ENCODE measurements around the gene DARS1.

The DARS1 gene

DNA sequence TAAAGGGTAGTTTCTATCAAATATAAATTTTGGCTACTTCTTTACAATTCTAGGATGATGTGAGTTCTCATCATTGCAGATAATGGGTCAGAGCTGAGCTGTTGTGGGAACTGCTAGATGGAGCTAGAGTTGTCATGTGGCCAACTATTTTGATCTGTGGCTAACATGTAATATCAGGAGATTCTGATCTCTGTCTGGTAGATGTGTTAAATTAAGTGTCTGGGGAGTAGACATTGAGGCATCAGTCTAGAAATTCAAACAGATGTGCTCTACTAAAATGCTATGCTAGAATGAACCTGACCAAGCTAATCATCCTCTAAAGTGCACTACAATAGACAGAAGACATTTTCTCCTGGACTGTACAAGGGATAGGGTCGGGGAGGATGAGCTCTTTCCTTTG lies 30.3 kb upstream of the DARS1 start:
- DNase-seq, result no peak

DNA sequence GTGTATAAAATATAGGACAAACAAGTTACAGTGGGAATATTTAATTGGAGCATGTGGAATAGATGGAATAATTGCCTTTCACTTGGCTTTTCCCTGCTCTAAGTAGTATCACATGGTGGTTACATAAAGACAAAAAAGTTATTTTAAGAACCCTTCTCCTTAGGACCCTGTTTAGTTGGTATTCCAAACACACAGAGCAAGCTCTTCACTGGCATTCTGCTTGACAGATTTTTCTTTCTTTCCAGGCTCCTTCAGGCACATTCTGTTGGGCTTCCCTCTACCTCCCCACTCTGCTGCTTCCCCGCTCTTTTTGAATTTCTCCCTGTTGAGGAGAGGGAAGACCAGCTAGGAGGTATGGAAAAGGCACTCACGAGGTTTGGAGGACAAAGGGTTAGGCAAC lies 29.0 kb upstream of the DARS1 start:
- DNase-seq, result no peak

DNA sequence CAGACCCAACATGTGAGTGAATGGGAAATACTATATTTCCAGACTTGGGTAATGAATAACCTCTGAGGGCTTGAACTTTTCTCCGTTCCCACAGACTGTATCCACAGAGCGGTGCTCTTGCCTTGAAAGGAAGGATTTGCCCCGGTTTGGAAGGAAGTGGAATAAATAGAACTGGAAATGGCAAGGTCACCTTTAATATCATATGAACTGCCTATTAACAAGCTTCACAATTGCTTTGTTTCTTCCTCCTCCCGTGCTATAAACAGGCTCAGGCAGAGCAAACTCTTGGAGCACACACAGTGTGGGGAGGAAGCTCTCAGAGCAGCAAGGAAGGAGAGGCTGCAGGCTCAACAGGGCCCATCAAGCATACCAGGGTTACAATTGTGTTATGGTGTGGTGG lies 28.5 kb upstream of the DARS1 start:
- DNase-seq, result no peak

DNA sequence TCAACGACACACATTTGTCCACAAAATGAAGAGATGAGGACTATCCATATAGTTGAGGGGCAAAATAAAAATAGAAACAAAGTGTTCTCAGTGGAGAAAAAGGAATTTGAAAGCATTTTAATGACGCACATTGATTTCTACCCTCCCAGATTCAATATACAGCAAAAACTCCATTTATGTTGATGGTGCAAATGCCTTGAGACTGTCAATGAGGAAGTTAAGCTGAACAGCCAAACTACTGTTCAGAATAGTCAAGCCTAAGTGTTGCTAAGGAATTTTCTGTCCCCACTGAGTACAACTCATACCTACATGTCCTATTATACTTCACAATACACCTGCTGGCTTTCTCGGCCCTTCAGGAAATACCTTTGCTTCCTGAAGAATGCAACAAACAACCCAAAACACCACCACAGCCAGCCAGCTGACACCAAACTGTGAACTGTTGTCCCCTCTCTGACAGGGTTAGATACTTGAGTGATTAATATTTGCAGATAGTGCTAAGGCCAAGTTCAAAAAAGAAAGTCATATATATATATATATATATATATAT lies 27.8 kb upstream of the DARS1 start:
- peak in 1 of 2 experiments; percentile 27 for DNase-seq

DNA sequence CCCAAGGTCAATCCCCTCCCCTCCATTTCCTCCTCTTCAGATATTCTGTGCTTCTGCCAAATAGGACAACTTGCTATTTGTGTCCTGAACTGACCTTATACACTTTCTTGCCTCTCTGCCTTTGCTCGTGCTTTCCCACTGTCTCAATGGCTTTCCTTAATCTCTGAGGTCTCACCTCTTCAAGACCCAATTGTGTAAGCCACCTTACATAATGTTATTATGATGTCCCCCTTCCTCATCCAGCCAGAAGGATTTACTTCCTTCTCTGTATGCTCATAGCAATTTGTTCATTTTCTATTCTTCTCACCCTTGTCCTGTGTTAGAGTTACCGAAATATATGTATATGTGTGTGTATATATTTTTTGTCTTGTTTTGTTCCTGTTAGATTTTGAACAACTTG lies 26.9 kb upstream of the DARS1 start:
- peak; percentile 76 to 82 for DNase-seq

DNA sequence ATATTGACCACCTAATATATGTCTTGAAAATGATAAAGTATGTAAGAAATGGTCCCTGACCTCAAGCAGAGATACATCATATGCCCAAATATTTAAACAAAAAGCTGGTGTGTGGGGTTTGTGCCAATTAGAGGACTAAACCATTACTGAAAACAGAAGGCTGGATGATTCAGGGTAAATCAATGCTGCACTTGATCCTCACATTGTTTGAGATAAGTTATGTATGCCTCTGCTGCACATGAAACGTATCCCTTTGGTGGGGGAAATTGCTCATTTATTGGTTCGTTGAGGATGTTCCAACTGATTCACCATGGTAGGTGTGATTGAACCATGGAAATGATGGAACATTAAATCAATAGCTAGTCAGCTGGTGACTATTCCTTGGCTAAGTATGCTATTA lies 24.7 kb upstream of the DARS1 start:
- DNase-seq, result no peak

DNA sequence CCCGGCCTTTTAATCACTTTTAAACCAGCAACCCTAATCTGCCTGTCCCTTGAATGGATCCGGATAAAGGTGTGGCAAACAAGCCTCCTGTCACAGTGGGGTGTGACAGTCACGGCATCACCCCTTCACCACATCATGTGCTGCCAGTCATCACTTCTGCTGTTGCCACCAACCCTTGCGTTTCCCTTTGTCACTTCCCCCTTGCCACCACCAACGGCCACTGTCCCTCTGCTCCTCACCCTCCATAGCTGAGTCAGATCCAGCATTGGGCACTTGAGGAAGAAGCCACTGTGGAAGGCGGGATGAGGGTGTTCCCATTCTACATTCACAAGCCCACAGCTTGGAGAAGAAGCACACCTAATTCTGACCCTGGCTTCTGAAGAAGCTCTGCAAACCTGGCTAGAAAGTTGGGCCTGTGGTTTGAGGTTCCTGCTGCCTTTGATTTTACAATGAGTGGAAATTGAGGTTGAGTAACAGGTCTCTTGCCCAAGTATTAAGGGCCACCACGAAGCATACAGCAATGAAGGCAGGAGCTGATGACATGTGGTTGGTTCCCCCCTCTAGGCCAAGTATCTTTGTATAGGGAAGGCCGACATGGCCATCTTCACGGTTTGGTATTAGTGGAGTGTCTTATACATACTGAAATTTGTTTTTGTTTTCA lies 22.9 kb upstream of the DARS1 start:
- peak; percentile 100 for DNase-seq

DNA sequence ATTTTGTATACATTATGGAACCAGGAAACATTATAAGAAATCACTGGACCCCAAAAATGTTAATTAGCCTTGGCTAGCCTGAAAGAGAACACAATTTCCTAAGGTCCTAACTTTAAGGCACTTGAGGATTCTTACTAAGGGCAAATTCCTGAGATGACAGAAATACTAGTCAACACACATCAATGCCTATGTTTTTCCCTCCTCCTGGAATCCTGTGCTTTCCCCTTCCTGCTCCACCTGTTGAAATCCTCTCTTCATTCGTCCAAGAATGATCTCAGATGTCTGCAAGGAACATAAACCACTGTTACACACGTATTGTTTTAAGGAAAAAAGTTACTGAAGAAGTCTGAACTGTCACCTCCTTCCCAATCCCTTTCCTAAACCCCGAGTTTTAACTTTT lies 21.2 kb upstream of the DARS1 start:
- no peak for DNase-seq

DNA sequence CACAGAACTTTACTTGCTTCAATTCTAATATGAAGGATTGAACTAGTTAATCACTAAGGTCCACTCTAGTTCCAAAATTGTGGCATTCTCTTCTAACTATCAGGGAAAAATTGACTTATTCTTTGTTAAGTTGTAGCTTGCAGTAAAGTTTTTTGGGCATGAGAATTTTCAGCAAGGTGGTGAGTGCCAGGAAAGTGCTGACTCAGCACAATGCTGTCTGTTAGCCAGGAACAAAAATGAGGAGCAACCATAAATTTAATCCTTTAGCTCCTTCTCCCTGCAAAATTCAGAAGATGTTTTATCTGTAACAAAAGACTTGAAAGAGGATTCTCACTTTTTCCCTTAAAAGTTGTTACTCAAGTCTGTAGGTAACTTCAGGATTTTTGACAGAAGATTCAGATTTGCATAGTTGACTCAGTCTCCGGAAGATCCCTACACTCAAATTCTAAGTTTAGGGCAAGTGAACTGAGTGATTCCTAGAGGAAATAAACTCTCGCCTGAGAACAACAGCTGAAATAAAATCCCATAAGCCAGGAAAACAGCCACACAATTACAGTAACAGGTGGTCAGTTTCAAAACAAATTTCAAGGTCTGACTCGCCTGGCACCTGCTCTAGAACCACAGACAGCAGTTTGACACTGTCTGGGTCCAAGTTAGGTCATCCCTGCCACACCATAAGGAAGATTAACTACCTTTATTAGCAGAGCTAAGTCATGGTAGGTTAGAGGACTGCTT lies 20.2 kb upstream of the DARS1 start:
- DNase-seq, result no peak

DNA sequence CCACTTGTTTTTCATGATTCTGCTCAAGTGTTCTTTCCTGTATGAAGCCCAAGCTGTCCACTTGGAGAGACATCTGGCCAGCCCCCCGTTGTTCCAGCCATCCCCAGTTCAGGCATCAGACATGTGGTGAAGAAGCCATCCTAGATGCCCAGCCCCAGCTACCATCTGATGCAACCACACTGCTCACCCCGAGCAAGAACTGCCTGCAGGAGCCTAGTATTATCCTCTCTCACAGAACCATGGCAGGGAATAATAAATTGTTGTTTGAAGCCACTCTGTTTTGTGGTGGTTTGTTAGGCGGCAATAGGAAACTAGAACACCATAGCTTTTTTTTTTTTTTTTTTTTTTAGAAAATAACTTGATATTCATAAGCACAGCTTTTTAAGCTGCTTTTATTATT lies 19.5 kb upstream of the DARS1 start:
- no peak for DNase-seq

DNA sequence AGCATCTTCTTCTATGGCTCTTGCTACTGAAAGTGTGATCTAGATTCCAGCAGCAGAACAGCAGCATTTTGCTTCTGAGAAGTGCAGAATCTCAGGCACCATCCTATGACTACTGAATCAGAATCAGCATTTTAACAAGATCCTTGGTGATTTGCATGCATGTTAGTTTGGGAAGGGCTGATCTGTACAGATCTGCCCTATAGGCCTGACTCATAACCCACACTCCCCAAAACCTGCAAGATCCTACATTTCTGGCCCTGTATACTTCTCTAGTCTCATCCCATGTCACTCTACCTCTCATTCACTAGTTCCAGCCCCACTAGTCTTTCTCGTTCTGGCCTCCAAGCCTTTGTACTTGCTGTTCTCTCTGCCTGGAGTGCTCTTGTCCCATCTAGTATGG lies 15.7 kb upstream of the DARS1 start:
- no peak for DNase-seq

DNA sequence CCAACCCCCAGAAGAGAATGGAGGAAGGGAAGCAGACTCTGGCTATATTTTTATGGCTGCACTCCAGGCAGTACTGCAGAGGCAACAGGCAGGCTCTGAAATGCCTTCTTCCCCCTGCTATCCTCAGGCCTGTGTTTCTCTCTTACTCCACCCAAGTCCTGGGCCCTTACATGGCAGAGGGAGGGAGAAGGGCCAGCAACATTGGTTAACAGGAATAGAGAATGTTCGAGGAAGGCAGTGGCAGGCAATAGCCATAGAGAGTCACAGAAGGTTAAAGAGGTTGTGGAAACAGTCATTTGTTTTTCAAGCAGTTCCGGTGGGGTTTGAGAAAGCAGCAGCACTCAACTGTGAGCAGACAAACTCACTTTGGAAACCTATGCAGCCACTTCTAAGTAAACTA lies 15.1 kb upstream of the DARS1 start:
- DNase-seq, result peak; percentile 23 to 25

DNA sequence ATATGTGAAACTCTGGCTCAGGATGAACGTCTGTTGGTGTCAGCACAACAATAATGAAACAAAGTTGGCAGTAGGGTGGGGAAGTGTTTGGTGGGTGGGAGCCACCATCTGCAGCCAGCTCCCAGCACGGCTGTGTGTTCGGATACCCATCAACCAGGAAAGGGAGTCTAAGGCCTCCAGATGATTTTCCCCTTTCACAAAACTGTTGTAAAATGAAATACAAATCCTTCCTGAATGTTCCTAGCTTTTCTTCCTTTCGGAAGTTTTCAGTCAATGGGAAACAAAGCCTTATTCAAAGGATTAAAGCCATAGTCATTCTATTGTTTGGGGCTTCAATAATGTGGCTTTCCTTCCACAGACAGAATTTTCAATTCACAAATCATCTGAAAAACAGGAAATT lies 14.5 kb upstream of the DARS1 start:
- no peak for DNase-seq

DNA sequence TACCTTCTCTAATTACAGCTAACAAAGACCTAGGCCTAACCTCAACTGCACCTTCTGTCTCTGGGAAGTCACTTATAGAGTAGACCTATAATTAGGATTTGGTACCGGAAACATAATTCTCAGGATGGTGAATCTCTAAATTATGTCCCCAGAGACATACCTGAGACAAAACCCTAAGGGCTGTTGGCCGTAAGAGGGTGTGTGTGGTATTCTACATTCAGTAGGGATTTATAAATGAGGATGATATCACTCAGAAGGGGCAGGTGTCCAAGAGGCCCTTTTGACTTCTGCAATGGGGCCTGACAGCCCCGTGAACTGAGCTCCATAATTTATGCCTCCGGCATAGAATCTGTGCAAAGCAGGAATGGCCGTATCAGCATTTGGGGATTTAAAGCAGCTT lies 13.5 kb upstream of the DARS1 start:
- no peak for DNase-seq

DNA sequence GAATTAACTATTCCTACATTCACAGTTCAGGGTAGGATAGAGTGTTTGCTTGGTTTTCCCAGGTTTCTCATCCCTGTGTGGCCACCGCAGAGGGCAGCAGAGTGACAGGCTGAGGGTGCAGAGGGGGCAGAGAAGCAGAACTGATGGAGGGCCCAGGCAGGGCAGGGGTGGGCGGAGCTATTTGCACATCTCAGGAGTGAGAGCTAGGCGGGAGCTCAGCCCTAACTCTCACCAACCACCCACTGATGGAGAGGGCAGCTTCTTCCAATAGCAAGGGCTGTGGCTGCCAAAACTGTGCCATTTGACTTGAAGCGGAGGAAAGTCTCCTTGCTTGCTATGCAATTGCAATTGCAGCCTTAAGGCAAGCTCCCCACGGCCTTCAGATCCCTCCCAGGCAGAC lies 12.0 kb upstream of the DARS1 start:
- no peak for DNase-seq

DNA sequence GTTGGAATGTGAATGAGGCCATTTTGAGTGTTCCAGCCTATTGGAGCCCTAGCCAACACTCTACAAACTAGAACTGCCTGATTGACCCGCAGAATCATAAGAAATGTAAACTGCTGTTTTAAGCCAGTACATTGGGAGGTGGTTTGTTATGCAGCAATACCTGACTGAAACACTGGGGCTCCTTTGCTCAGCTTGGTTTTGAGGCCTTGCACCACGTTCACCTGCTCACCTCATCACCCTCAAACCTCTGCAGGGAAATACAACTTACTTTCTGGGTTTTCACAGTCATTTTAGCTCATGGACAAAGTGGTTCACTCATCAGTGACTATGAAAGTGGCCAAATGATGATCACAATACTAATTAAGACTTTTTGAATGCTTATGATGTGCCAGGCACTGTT lies 10.9 kb upstream of the DARS1 start:
- DNase-seq, result no peak

DNA sequence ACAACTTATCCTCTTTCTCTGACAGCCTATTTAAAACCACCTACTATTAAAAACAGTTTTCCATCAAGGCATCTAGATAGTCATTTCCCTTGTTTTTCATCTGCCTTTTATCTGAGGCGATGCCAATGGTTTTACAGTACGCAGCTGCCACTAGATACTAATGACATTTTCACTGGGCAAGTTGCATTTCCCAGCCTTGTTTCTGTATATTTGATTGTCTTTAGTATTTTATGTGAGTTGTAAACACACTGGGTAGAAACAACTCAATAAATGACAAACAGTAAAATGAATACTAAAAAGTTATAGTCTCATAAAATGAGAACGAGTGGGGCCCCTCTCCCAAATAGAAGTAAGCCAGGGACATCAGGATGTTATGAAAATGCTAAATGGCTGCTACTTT lies 8.9 kb upstream of the DARS1 start:
- no peak for DNase-seq

DNA sequence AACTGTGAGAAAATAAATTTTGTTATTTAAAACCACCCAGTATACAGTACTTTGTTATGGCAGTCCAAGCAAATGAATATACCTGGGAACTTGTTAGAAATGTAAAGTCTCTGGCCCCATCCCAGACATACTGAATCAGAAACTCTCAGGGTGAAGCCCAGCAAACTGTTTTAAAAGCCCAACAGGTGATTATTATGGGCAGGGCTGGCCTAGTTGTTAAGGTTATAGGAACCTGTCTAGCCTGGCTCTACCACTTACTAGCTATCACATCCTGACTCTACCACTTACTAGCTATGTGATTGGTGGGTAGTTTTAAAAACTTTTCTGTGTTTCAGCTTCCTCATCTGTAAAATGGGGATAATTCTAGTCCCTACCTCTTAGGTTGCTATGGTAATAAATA lies 8.0 kb upstream of the DARS1 start:
- no peak for DNase-seq

DNA sequence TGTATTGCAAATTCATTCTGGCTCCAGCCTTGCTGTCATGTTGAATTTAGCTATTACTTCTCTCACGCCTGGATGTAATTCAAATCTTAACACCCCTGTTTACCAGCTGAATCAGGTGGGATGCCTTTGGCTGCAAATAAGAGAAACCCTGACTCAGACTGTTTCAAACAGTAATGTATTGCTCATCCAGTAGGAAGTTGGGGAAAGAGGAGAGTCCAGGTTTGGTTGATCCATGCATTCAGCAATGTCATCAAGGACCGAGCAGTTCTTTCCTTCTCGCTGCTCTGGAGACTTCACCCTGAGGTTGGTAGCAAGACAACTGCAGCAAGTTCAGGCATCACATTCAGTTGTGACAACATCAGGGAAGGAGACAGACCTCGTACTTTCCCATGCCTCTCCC lies 6.4 kb upstream of the DARS1 start:
- DNase-seq, result no peak

DNA sequence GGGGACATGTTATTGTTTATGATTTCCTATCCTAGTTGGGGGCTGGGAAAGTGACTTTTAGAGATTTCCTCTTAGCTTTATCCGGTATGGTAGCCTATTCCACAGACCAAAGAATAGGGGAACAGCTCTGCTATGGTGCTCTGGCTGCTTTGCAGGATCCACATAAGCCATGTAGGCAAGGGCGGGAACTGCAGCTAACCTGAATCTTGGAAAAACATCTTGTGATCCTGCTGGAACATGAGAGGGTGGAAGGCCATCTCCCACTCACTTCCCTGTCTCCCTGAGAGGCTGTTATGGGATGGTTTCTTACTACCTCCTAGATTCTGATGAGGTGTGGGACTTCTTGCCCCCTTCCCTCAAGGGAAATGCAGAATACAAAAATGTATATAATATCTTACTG lies 2.0 kb upstream of the DARS1 start:
- DNase-seq, result no peak

DNA sequence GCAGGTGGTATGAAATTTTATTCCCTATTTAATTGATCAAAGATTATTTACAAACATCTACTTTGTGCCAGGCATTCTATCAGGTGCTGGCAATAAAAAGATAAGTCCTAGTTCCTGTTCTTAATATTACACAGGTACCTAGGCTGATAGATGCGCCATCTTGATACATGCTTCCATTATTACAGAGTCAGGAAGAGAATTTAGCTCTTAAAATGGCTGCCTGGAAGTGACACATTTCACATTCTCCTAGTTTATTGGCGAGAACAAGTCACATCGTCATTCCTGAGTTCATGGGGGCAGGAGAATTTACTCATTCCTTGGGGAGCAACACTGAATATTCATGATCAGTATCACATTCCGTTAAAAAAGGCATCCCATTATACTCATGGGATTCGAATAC lies 1.1 kb upstream of the DARS1 start:
- DNase-seq, result no peak

DNA sequence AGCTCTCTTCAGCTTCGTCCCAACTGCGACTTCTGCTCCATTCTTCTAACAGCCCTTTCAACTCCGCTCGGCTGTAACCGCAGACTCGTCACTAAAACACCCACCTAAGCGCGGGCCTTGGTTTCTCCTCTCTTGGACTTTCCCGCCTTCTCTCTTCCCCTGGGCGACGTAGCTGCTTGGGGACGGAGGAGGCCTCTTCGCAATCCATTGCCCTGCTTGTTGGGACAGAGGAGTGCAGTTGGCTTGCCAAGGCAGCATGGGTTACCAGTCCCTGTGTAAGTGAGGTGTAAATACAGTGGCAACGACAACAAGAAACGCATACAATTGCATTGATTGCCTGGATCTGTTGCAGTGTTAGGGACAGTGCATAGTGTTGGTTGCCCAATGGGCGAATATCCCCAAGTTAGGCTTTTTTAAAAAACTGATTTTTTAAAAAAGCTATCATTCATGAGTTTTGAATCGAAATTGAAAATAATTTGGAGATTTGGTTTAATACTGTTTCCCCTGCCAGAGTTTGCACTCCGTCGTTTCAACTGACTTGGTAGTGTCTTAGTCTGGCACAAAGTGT lies 484 bp upstream of the DARS1 start:
- peak; percentile 73 to 80 for DNase-seq

DNA sequence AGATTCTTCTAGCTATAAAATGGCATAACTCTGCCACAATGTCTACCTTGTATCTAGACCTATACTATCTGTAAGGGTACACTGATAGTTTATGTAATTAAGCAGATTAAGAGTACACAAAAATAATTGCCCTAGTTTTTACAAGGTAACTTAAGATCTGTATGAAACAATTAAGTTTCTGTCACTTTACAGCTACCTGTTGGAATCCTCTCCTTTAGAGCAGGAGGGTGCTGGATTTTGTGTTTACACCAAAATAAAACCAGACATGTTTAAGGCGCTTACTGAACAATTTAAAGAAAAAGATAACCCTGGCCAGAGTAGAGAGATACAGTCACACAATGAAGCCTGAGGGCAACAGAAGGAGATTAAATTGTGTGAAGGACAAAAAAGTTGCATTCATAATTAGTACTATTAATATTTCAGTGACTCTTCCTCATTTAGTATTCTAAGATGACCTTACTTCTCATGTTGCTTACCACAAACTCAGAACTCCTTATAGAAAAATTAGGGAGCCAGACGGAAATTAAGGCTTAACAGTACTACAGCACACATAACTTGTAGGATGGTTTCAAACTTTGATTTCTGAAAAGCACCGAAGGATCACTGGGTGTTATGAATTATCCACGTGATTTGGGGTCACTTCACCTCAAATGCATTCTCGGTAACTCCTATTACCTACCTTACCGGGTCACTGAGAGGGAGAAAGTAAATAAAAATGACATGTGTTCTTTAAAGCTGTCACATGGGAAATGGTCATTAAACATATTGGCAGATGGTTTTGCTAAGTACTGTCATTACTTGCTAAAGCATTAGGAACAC lies 1.0 kb downstream of the DARS1 start:
- no peak for DNase-seq

Data from AML-193 (cell line).